Measurements from ENCODE around the gene TSR1.

TSR1 gene

GRCh38 chr17:2380226-2380922, 44.1 kb upstream of the TSR1 start:
- DNase-seq, result no peak
- H3K4me3 ChIP-seq (ENCODE audit: low read depth, low read length), result no peak overlapping the region
- no peaks in the 10 kb centered on the region for H3K27me3 ChIP-seq (replicated peaks)
- no peak for TF ChIP-seq CTCF (IDR thresholded peaks at IDR 0.05; ENCODE audit: low read depth, low read length, missing control alignments)
- in situ Hi-C loops (cut with HindIII; ENCODE audit: low pct_ligation_motif_present, low sequenced_read_pairs), result no loop called here
- H3K36me3 ChIP-seq (replicated peaks), result peaks cover 8% of the 10 kb centered on the region
- H3K27ac ChIP-seq, result no peak overlapping the region

GRCh38 chr17:2379489-2380225, 43.4 kb upstream of the TSR1 start:
- H3K36me3 ChIP-seq (replicated peaks), result peaks cover 8% of the 10 kb centered on the region
- no peak for TF ChIP-seq CTCF (IDR thresholded peaks at IDR 0.05; ENCODE audit: low read depth, low read length, missing control alignments)
- H3K4me3 ChIP-seq (ENCODE audit: low read depth, low read length), result no peak overlapping the region
- no peak overlapping the region for H3K27ac ChIP-seq
- no peak for DNase-seq
- in situ Hi-C loops (cut with HindIII; ENCODE audit: low pct_ligation_motif_present, low sequenced_read_pairs), result no loop called here
- no peaks in the 10 kb centered on the region for H3K27me3 ChIP-seq (replicated peaks)

- peaks cover 8% of the 10 kb centered on the region for H3K36me3 ChIP-seq (replicated peaks)
- no peak overlapping the region for H3K4me3 ChIP-seq (ENCODE audit: low read depth, low read length)
- no peak for DNase-seq
These were observed 42.6 kb upstream of the TSR1 start for GRCh38 chr17:2378905-2379304.

GRCh38 chr17:2377659-2378058, 41.4 kb upstream of the TSR1 start:
- in situ Hi-C loops (cut with HindIII; ENCODE audit: low pct_ligation_motif_present, low sequenced_read_pairs), result no loop called here
- no peaks in the 10 kb centered on the region for H3K27me3 ChIP-seq (replicated peaks)
- TF ChIP-seq CTCF (IDR thresholded peaks at IDR 0.05; ENCODE audit: low read depth, low read length, missing control alignments), result no peak

More at GRCh38 chr17:2378905-2379304, 42.6 kb upstream of the TSR1 start:
- no peak overlapping the region for H3K27ac ChIP-seq
- no peak for TF ChIP-seq CTCF (IDR thresholded peaks at IDR 0.05; ENCODE audit: low read depth, low read length, missing control alignments)
- in situ Hi-C loops (cut with HindIII; ENCODE audit: low pct_ligation_motif_present, low sequenced_read_pairs), result no loop called here
- H3K27me3 ChIP-seq (replicated peaks), result no peaks in the 10 kb centered on the region

GRCh38 chr17:2376107-2376506, 39.9 kb upstream of the TSR1 start:
- no peak for DNase-seq
- H3K27ac ChIP-seq, result no peak overlapping the region
- peaks cover 11% of the 10 kb centered on the region for H3K36me3 ChIP-seq (replicated peaks)
- H3K4me3 ChIP-seq (ENCODE audit: low read depth, low read length), result no peak overlapping the region
- H3K27me3 ChIP-seq (replicated peaks), result no peaks in the 10 kb centered on the region
- no peak for TF ChIP-seq CTCF (IDR thresholded peaks at IDR 0.05; ENCODE audit: low read depth, low read length, missing control alignments)
- in situ Hi-C loops (cut with HindIII; ENCODE audit: low pct_ligation_motif_present, low sequenced_read_pairs), result no loop called here

More at GRCh38 chr17:2377659-2378058, 41.4 kb upstream of the TSR1 start:
- Histone ChIP-seq H3K27ac (no peak overlapping the region), H3K36me3 (replicated peaks) (peaks cover 11% of the 10 kb centered on the region), H3K4me3 (ENCODE audit: low read depth, low read length) (no peak overlapping the region)
- no peak for DNase-seq

All from brain microvascular endothelial cell (primary cell).